HEK293T (cell line): Measurements from ENCODE around the gene KHDC4.
A peak's percentile ranks its signal among the peaks of the same experiment; 100 is the strongest.

Experiments
- CTCF ChIA-PET: fragments of 350-600 bp; formaldehyde crosslinking; extraction: SDS; loops from one replicate; lab custom pipeline; 2021; ENCODE audit warnings: antibody characterized with exemption, inconsistent platforms; lab: Yijun Ruan, JAX
- POLR2A ChIA-PET: fragments of 350-600 bp; formaldehyde crosslinking; extraction: SDS; loops from one replicate; lab custom pipeline; 2020; ENCODE audit warnings: antibody characterized with exemption, inconsistent platforms; lab: Yijun Ruan, JAX
- DNase-seq: peaks from one replicate; pipeline ENCODE4 v3.0.0; 2012; ENCODE audit warnings: mixed read lengths; ENCODE audit errors: extremely low spot score
- ARNT ChIP-seq: fragments of 450-650 bp; IDR thresholded peaks from 2 replicates; pipeline ENCODE4 v1.6.1; 2017; ENCODE audit warnings: mild to moderate bottlenecking
- BHLHE40 ChIP-seq: fragments of 450-650 bp; IDR thresholded peaks from 2 replicates; pipeline ENCODE4 v1.6.1; 2016; ENCODE audit warnings: mild to moderate bottlenecking, moderate library complexity, borderline replicate concordance
- CTBP1 ChIP-seq: fragments of 450-650 bp; IDR thresholded peaks from 2 replicates; pipeline ENCODE4 v1.6.1; 2016; ENCODE audit warnings: borderline replicate concordance
- ELF4 ChIP-seq: fragments of 450-650 bp; IDR thresholded peaks from 2 replicates; pipeline ENCODE4 v1.6.1; 2017; ENCODE audit warnings: antibody characterized with exemption
- FOXA1 ChIP-seq: fragments of 450-650 bp; IDR thresholded peaks from 2 replicates; pipeline ENCODE4 v1.6.1; 2016; ENCODE audit warnings: mild to moderate bottlenecking
- FOXK2 ChIP-seq: fragments of 450-650 bp; IDR thresholded peaks from 2 replicates; pipeline ENCODE4 v1.6.1; 2016; ENCODE audit warnings: mild to moderate bottlenecking
- FOXM1 ChIP-seq: fragments of 450-650 bp; IDR thresholded peaks from 2 replicates; pipeline ENCODE4 v1.6.1; 2017; ENCODE audit warnings: mild to moderate bottlenecking, borderline replicate concordance
- HDGF ChIP-seq: fragments of 450-650 bp; IDR thresholded peaks from 2 replicates; pipeline ENCODE4 v1.6.1; 2017; ENCODE audit warnings: antibody characterized with exemption, borderline replicate concordance
- L3MBTL2 ChIP-seq: fragments of 450-650 bp; conservative IDR thresholded peaks from 2 replicates; pipeline ENCODE4 v1.6.1; 2016; ENCODE audit warnings: mild to moderate bottlenecking
- LEF1 ChIP-seq: fragments of 450-650 bp; IDR thresholded peaks from 2 replicates; pipeline ENCODE4 v1.6.1; 2017; ENCODE audit warnings: mild to moderate bottlenecking, borderline replicate concordance
- NFRKB ChIP-seq: fragments of 450-650 bp; IDR thresholded peaks from 2 replicates; pipeline ENCODE4 v1.6.1; 2016; ENCODE audit warnings: mild to moderate bottlenecking, moderate library complexity
- SP1 ChIP-seq: fragments of 450-650 bp; IDR thresholded peaks from 2 replicates; pipeline ENCODE4 v1.6.1; 2017
- SUZ12 ChIP-seq: fragments of 450-650 bp; IDR thresholded peaks from 2 replicates; pipeline ENCODE4 v1.6.1; 2016; ENCODE audit warnings: mild to moderate bottlenecking
- TARDBP ChIP-seq: fragments of 450-650 bp; IDR thresholded peaks from 2 replicates; pipeline ENCODE4 v1.6.1; 2016
- ZNF384 ChIP-seq: fragments of 450-650 bp; IDR thresholded peaks from 2 replicates; pipeline ENCODE4 v1.6.1; 2016
- TF ChIP-seq, protein P1 (sequence below): fragments of 450-650 bp; IDR thresholded peaks from 2 replicates; pipeline ENCODE4 v1.6.1; 2016

KHDC4 gene

DNA sequence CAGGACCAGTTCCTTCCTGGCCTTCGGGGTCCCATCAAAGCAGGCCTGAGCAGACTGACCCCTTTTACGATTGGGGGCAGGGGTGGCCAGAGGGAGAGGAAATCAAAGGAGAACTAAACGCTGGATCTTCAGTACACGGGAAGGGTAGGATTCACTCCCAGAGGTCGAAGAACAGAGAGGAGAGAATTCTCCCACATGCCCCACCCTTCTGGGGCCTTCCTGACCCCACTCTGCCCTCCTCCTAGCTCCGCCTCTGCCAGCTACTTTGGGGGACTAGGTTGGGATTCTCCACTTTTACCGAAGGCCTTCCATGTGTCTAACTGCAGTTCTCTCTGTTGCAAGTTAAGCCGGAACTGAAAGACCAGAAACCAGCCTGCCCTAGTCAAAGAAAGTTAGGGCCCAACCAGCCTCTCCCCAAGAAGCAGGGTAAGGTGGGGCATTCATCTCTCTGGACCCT lies 44.8 kb upstream of the KHDC4 start:
- CTCF ChIA-PET, result interaction anchor here (0.7 to 4.1 kb wide), 9 partner anchors 11 to 713 kb away, joined by 3 to 39 read pairs (median 7); no protein-coding TSS in a partner anchor
- POLR2A ChIA-PET, result interaction anchor here (0.9 to 7.1 kb wide), 13 partner anchors 9 to 128 kb away, joined by 3 to 79 read pairs (median 4); partner anchors contain the start of genes KHDC4, MEX3A, RXFP4 and SYT11
- DNase-seq, result no peak
- TF ChIP-seq SUZ12 (no peak), HDGF (peak; percentile 40; the same call in 1 of the 2 replicates)

DNA sequence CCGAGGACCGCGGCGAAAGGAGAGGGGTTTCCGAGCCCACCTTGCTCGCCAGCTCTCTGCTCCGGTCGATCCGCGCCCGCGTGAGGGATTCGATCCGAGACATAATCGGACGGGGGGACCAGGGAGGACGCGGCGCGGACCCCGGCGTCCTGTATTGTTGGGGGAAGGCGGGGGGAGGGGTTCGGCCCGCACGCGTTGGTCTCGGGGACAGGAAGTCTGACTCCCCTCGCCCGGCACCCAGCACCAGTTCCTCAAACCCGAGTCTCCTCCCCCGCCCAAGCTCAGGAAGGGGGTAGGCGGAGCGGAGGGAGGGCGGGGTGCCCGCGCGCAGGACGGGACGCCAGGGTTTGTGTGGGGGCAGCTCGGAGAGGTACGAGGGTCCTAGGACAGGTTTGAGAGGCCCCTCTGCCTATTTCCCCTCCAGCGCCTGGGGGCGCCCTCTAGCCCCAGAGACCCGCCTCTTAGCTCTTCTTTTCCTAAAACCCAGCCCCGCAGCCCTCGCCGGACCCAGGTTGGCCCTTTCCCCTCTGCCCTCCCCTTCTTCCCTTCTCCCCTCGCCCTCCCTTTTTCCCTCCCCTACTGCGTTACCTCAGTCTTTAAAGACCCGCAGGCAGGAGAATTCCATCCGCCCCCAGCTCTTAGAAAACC lies 44.2 kb upstream of the KHDC4 start, which contains the start of gene ARHGEF2:
Gene ARHGEF2 (minus strand): TSS at position 223 of the 648 bp plus-strand sequence. CDS start 120 bp downstream, at position 103.
- peak; percentile 80 for DNase-seq
- ChIA-PET POLR2A (interaction anchor here (0.9 to 7.1 kb wide), 13 partner anchors 9 to 128 kb away, joined by 3 to 79 read pairs (median 4); partner anchors contain the start of genes KHDC4, MEX3A, RXFP4 and SYT11), CTCF (interaction anchor here (0.7 to 4.1 kb wide), 10 partner anchors 11 to 712 kb away, joined by 3 to 39 read pairs (median 6); no protein-coding TSS in a partner anchor)
- no peak for TF ChIP-seq SUZ12
- no peak for TF ChIP-seq CTBP1
- TF ChIP-seq LEF1, result no peak
- no peak for TF ChIP-seq ARNT
- no peak for TF ChIP-seq SP1
- no peak for TF ChIP-seq FOXK2
- TF ChIP-seq BHLHE40, result no peak
- TF ChIP-seq FOXA1, result no peak
- TF ChIP-seq HDGF, result no peak
- TF ChIP-seq FOXM1, result no peak
- TF ChIP-seq ELF4, result no peak
- no peak for TF ChIP-seq ZNF384
- TF ChIP-seq, protein P1, sequence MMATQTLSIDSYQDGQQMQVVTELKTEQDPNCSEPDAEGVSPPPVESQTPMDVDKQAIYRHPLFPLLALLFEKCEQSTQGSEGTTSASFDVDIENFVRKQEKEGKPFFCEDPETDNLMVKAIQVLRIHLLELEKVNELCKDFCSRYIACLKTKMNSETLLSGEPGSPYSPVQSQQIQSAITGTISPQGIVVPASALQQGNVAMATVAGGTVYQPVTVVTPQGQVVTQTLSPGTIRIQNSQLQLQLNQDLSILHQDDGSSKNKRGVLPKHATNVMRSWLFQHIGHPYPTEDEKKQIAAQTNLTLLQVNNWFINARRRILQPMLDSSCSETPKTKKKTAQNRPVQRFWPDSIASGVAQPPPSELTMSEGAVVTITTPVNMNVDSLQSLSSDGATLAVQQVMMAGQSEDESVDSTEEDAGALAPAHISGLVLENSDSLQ, result no peak
- TF ChIP-seq TARDBP, result no peak
- no peak for TF ChIP-seq NFRKB
- TF ChIP-seq L3MBTL2, result no peak; the same call in 1 of the 2 replicates

DNA sequence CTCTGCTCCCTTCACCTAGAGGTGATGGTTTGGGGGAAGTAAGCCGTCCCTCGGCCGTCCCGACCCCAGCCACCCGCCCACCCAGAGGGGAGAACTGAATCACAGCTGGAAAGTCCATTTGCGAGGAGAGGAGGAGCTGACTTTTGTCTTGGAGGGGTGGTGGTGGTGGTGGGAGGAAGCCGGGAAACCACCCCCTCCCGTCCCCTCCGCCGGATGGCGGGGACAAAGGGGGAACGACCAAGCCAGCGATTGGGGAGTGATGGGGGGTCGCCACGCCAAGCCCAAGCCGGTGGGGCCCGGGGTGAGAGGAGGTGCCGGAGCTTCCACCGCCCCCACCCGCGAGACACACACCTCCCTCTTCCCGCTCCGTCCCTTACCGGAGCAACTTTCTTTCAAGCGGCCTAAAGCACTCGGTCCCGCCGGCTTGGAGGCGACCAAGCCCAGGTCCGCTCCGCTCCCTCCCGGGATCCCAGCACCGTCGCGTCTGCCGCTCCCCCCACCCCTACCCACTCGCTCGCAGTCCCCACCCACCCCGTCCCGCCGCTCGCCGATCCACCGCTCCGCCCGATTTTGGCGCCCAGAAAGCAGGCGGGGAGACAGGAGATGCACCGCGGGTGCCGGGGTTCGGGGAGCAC lies 43.6 kb upstream of the KHDC4 start:
- ChIA-PET CTCF (interaction anchor here (0.5 to 4.1 kb wide), 11 partner anchors 12 to 88 kb away, joined by 3 to 39 read pairs (median 6); partner anchors contain the start of gene KHDC4), POLR2A (interaction anchor here (0.7 to 7.1 kb wide), 22 partner anchors 8 to 127 kb away, joined by 3 to 79 read pairs (median 4); partner anchors contain the start of genes GON4L, KHDC4, LAMTOR2 and MEX3A)
- no peak for TF ChIP-seq CTBP1
- no peak for TF ChIP-seq LEF1
- TF ChIP-seq L3MBTL2, result no peak
- TF ChIP-seq ARNT, result no peak
- no peak for TF ChIP-seq SP1
- no peak for TF ChIP-seq TARDBP
- no peak for TF ChIP-seq FOXK2
- TF ChIP-seq ZNF384, result no peak
- TF ChIP-seq, protein P1, result no peak
- TF ChIP-seq FOXM1, result no peak
- TF ChIP-seq BHLHE40, result no peak
- no peak for TF ChIP-seq HDGF
- DNase-seq, result peak; percentile 71

DNA sequence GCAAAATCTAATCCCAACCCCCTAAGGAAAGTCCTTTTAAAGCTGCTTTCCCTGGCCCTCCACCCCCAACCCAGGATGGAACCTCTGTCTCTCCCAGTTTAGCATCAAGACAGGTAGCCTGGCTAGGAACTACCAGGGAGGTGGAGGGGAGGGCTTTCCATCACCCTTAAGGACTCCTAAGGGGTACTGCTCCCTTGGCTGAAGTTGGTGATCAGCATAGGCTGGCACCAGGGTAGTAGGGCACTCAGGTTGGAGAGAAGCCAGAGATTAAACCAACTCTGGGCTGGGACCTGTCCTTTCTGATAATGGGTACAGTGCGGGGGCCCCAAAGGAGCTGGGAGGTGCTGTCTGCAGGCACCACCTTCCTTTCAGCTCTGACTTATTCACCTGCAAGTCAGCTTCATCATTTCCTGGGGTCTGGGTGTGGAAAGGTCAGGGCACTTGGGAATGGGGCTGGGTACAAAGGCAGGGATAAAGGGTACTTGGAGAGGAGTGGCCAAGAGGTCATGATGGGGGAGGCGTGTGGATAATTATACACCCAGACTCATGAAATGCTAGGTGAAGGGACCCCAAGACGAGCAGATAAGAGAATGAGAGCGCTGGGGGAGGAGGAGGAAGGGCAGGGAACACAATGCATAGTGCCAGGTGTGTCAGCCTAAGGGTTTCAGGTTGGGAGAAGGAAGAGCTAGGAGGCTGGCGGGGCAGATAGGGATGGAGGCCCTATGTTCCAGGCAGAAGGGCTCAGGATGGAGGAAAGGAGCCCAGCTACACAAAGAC lies 42.9 kb upstream of the KHDC4 start:
- DNase-seq, result no peak
- CTCF ChIA-PET, result interaction anchor here (0.5 to 4.1 kb wide), 10 partner anchors 13 to 1594 kb away, joined by 3 to 39 read pairs (median 4); partner anchors contain the start of gene KHDC4
- TF ChIP-seq TARDBP, result no peak
- TF ChIP-seq BHLHE40, result no peak
- POLR2A ChIA-PET, result interaction anchor here (0.7 to 7.1 kb wide), 17 partner anchors 8 to 236 kb away, joined by 3 to 79 read pairs (median 4); partner anchors contain the start of genes GON4L, KHDC4, LAMTOR2 and PMF1

DNA sequence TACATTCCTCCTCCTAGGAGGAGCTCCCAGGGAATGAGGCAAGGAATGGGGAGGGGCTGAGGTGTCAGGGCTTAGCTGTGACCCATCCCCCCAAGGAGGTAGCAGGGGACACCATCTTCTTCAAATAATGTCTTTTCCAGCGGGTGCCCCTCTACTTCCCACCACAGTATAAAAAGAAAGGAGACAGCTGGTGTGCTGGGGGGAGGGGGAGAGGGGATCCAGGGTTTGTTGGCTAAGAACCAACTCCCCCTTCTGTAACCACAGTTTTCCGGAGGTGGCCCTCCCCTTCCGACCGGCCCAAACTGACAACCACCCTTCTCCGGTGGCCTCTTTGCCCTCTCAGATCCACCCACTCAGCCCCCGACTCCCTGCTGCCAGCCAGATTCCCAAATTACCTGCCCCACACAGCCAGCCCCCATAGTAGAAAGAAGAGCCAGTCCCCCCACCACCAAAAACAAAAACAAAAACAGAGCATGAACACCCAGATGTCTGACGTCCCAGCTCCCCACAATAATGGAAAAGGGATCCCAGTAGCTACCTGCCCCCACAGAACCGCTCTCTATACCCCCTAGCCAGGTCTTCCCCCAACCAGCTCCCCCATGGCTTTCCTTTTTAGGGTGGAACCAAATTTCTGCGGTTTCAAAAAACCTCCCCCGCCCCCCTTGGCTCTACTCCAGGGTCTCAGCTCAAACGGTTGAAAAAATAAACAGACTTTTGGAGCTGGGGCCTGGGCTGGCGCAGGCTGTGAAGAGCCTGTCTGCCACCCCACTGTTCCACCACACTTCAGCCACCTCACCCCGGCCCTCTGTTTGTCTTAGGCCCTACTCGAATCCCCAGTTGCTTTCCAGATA lies 42.1 kb upstream of the KHDC4 start:
- POLR2A ChIA-PET, result interaction anchor here (0.5 to 7.1 kb wide), 12 partner anchors 8 to 237 kb away, joined by 3 to 79 read pairs (median 4); partner anchors contain the start of genes GON4L, KHDC4, PMF1 and RXFP4
- no peak for TF ChIP-seq TARDBP
- no peak for TF ChIP-seq NFRKB
- TF ChIP-seq FOXM1, result no peak
- TF ChIP-seq L3MBTL2, result no peak
- TF ChIP-seq ZNF384, result no peak
- no peak for TF ChIP-seq ELF4
- TF ChIP-seq SUZ12, result no peak
- no peak for TF ChIP-seq SP1
- no peak for TF ChIP-seq FOXK2
- TF ChIP-seq, protein P1, result no peak
- no peak for TF ChIP-seq HDGF
- TF ChIP-seq BHLHE40, result no peak
- peak; percentile 68 for DNase-seq

More for the DNA sequence above, 42.1 kb upstream of the KHDC4 start:
- CTCF ChIA-PET, result interaction anchor here (0.6 to 4.1 kb wide), 8 partner anchors 13 to 1594 kb away, joined by 3 to 39 read pairs (median 4); partner anchors contain the start of gene KHDC4
